Thoracic aorta (tissue), 2 donors: ENCODE results near the gene ASTN1. TPM values are rescaled to one million over a fixed set of nuclear protein-coding genes. Genes with fewer than 3 reads are reported as not detected.
A peak's percentile ranks its signal among the peaks of the same experiment; 100 is the strongest.

Experiments used
- ATAC-seq: fragments of 150-250 bp; one replicate; pipeline ENCODE4 v1.8.0; 2017; ENCODE audit warnings: low read depth; ENCODE audit not compliant: insufficient number of reproducible peaks, low FRiP score
- DNase-seq: peaks from one replicate; pipeline ENCODE4 v3.0.0-alpha.2; 2020; ENCODE audit warnings: low spot score
- H3K27ac ChIP-seq, 2 donors: fragments of 200-600 bp; sonication (generic); 1 replicate in 1 of 2; 2 replicates in 1 of 2; pipeline ENCODE4 v1.5.1; 2016; ENCODE audit warnings: mild to moderate bottlenecking in 2 of 2, moderate library complexity in 2 of 2
- H3K27me3 ChIP-seq: fragments of 200-600 bp; sonication (generic); replicated peaks from 2 replicates; pipeline ENCODE4 v1.6.0; 2016; ENCODE audit warnings: mild to moderate bottlenecking; ENCODE audit not compliant: insufficient read depth
- H3K36me3 ChIP-seq: fragments of 200-600 bp; sonication (generic); one replicate; pipeline ENCODE4 v1.5.1; 2016
- H3K4me1 ChIP-seq, 2 donors: fragments of 200-600 bp; sonication (generic); 1 replicate in 1 of 2; 2 replicates in 1 of 2; pipeline versions ENCODE4 v1.5.1 to v1.6.0; 2016; ENCODE audit warnings: low read depth in 2 of 2, mild to moderate bottlenecking in 1 of 2; ENCODE audit not compliant: control insufficient read depth in 1 of 2
- H3K4me3 ChIP-seq: fragments of 200-600 bp; sonication (generic); 2 replicates; pipeline ENCODE4 v1.5.1; 2016; ENCODE audit warnings: mild to moderate bottlenecking
- H3K9me3 ChIP-seq: fragments of 200-600 bp; sonication (generic); 2 replicates; pipeline ENCODE4 v1.5.1; 2016
- total RNA-seq, 2 donors: library from RNA; depleted of rRNA; stranded (reverse); fragments of >200 nt; gene quantifications; one replicate each; pipeline versions ENCODE4 v1.1.0 to v1.2.3, GENCODE V29; 2016
- TF ChIP-seq, protein P1 (sequence below): fragments of 200-600 bp; sonication (generic); IDR thresholded peaks from one replicate; pipeline ENCODE4 v1.5.1; 2019; ENCODE audit warnings: antibody characterized with exemption

ASTN1 gene
- total RNA-seq, 2 donors from 2014 or later: 0.41 to 0.42 TPM

DNA sequence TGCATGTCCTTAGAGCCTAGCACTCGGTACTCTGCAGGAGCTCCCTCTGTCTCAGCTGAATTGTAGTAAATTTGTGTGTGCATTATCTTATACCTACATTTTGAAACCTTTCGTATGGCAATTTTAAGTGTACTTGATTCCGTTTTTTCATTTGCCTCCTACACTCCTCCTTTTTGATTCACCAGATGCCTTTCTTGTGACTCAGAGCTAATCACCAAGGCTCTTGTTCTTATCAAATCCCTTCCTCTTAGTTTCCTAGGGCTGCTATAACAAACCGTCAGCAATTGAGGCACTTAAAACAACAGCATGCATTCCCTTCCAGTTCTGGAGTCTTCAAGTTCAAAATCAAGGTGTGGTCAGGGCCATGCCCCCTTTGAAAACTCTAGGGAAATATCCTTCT is 261.0 kb downstream of the ASTN1 start:
- Histone ChIP-seq H3K27ac (no peak overlapping the region), H3K4me1 (no peaks in the 10 kb centered on the region), H3K4me3 (no peak overlapping the region), H3K27me3 (no peaks in the 10 kb centered on the region), H3K36me3 (no peaks in the 10 kb centered on the region), H3K9me3 (no peaks in the 10 kb centered on the region)
- no peak for ATAC-seq
- TF ChIP-seq, protein P1, sequence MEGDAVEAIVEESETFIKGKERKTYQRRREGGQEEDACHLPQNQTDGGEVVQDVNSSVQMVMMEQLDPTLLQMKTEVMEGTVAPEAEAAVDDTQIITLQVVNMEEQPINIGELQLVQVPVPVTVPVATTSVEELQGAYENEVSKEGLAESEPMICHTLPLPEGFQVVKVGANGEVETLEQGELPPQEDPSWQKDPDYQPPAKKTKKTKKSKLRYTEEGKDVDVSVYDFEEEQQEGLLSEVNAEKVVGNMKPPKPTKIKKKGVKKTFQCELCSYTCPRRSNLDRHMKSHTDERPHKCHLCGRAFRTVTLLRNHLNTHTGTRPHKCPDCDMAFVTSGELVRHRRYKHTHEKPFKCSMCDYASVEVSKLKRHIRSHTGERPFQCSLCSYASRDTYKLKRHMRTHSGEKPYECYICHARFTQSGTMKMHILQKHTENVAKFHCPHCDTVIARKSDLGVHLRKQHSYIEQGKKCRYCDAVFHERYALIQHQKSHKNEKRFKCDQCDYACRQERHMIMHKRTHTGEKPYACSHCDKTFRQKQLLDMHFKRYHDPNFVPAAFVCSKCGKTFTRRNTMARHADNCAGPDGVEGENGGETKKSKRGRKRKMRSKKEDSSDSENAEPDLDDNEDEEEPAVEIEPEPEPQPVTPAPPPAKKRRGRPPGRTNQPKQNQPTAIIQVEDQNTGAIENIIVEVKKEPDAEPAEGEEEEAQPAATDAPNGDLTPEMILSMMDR: no peak
- DNase-seq: no peak

DNA sequence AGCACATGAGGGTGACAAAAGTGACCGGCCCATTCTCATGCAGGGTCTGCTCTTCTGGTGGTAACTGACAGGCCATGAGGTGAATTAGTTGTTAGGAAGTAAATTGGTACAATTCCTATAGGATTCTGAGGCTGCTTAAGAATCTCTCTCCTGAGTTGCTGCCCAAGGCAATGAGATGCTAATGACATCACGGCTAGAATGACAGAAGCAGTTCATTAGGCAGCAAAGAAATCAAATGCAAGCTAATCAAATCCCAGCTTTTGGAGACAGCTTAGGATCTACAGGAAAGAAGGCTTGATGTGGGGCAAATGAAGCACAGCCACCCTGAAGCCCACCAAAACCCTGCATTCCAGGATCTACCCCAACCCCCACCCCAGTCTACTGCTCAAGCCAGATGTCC is 265.2 kb downstream of the ASTN1 start:
- no peak for ATAC-seq
- DNase-seq: no peak

DNA sequence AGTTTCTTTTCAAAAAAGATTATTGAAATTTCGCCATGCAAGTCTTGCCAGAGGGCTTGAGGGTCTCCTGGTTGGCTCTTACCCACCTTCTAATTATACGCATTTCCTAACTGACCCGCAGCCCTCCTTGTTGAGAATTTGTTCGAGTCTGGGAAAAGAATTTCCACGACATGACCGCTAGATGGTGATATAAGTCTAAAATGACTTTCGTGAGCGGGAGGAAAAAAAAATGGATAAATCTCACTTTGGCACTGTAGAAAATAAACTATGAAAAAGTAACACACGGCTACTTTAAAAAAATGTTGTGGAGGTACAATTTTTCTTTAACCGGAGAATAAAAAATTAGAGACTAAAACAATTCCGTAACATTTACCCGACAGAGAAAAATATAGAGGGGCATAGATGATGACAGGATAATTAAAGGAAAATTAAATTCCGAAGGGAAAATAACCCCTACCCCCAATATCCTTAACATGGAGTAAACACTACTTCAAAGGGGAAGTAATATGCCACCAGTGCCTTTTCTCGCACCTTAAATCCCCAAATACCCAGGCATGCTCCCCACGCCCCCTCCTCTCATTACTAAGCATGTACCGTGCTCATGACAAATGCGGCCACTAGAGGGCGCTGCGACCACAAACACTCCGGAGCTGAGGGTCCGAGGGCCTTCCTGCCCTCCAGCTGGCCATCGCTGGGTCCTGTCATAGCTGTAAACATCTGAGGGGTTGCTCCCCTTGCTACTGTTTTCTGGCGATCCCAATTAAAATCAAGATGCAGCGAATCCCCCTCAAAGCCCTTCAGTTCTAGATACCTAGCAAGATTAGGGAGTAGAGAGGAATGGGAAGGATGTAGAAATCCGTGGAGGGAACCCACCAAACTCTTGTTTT is 266.9 kb downstream of the ASTN1 start:
- DNase-seq: no peak

More for the DNA sequence above, 265.2 kb downstream of the ASTN1 start:
- Histone ChIP-seq H3K9me3 (no peaks in the 10 kb centered on the region), H3K36me3 (no peaks in the 10 kb centered on the region), H3K27ac (no peak overlapping the region), H3K4me1 (peaks cover 0 to 3% of the 10 kb centered on the region in 2 donors), H3K27me3 (no peaks in the 10 kb centered on the region), H3K4me3 (no peak overlapping the region)
- TF ChIP-seq, protein P1: no peak

DNA sequence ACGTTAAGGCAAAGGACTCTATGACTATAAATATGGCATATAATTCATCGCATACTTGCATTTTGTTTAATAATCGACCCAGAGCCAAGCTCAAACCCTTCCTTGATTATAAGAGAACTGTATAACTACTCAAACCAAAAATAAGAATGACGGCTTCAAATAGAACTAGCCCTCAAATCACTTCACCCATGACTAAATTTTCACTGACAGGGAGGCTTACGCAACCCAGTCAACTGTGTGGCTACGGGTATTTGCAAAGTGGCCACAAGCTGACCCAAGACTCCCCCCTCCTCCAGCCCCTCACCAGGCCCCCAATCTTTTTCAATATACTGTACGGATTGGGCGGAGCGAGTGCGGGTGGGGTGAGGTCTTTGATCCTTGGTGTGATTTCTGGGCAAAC is 268.3 kb downstream of the ASTN1 start:
- H3K4me1 ChIP-seq: peaks cover 0 to 3% of the 10 kb centered on the region in 2 donors
- TF ChIP-seq, protein P1: no peak
- no peaks in the 10 kb centered on the region for H3K36me3 ChIP-seq
- H3K4me3 ChIP-seq: no peak overlapping the region
- no peaks in the 10 kb centered on the region for H3K27me3 ChIP-seq
- no peaks in the 10 kb centered on the region for H3K9me3 ChIP-seq
- ATAC-seq: no peak
- no peak for DNase-seq
- no peak overlapping the region for H3K27ac ChIP-seq

More for the DNA sequence above, 266.9 kb downstream of the ASTN1 start:
- ATAC-seq: no peak
- H3K27ac ChIP-seq: no peak overlapping the region
- H3K4me1 ChIP-seq: peaks cover 0 to 3% of the 10 kb centered on the region in 2 donors
- TF ChIP-seq, protein P1: peak; percentile 70
- no peaks in the 10 kb centered on the region for H3K27me3 ChIP-seq
- H3K4me3 ChIP-seq: peak overlapping the region; percentile 9
- no peaks in the 10 kb centered on the region for H3K9me3 ChIP-seq
- no peaks in the 10 kb centered on the region for H3K36me3 ChIP-seq

DNA sequence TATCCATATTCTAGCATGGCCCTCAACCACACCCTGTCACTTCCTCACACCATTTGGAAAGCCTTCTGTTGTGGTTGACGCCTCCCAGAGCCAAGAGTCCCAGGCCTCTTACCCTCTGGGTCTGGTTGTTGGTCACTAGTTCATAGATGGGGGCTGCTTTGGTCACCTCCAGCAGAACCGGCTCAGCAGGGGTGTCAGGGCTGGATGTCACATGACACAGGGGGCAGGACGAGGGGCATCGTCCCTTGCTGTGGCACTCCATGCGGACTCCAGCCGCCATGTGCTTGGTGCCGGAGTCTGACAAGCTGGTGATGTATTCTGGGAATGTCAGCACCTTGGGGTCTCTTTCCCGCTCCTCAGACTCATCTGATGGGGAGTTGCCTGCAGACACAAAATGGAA is 270.1 kb downstream of the ASTN1 start:
- Histone ChIP-seq H3K27me3 (no peaks in the 10 kb centered on the region), H3K27ac (no peak overlapping the region), H3K4me3 (no peak overlapping the region), H3K4me1 (peaks cover 0 to 3% of the 10 kb centered on the region in 2 donors), H3K36me3 (no peaks in the 10 kb centered on the region), H3K9me3 (no peaks in the 10 kb centered on the region)
- no peak for DNase-seq
- TF ChIP-seq, protein P1: no peak
- ATAC-seq: no peak
